Hindlimb muscle (tissue), 1 donor: ENCODE measurements around the gene BFSP2. TPM values are rescaled to one million over a fixed set of nuclear protein-coding genes. Genes with fewer than 3 reads are reported as not detected.

Experiments used
- DNase-seq: peaks from one replicate; pipeline ENCODE4 v3.0.0-alpha.2; 2013
- polyA plus RNA-seq: library from polyadenylated mRNA; unstranded; fragments of 120-200 nt; gene quantifications from one replicate; pipeline ENCODE4 v1.2.1, GENCODE V29; 2013; ENCODE audit not compliant: insufficient read length

The BFSP2 gene
- polyA plus RNA-seq, 1 donor = not detected

GRCh38 chr3:133419151-133419909, 19.5 kb downstream of the BFSP2 start:
- DNase-seq = no peak

- DNase-seq = no peak
Observed at GRCh38 chr3:133424937-133425869, 25.3 kb downstream of the BFSP2 start.

DNA sequence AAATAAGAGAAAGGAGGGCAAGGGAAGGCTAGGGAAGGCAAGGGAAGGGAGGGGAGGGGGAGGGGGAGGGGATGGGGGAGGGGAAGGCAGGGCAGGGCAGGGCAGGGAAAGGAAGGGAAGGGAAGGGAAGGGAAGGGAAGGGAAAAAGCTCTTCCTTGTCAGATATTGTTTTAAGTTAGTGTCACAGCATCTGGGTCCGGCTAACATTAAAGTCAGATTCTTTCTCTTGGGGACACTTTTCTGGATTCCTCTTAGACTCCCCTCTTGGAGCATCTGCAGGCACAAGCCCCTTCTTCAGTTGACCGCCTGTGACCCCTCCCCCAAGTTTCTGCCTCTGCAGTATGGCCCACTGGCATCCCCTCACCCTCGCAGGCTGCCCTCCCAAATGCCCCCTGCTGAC, 26.0 kb downstream of the BFSP2 start:
- no peak for DNase-seq

- DNase-seq = no peak
Observed at GRCh38 chr3:133426721-133427120, 26.9 kb downstream of the BFSP2 start.

GRCh38 chr3:133428552-133428951, 28.7 kb downstream of the BFSP2 start:
- DNase-seq = no peak

GRCh38 chr3:133429063-133429462, 29.2 kb downstream of the BFSP2 start:
- no peak for DNase-seq

- DNase-seq = no peak
Observed at GRCh38 chr3:133439563-133439962, 39.7 kb downstream of the BFSP2 start.

DNA sequence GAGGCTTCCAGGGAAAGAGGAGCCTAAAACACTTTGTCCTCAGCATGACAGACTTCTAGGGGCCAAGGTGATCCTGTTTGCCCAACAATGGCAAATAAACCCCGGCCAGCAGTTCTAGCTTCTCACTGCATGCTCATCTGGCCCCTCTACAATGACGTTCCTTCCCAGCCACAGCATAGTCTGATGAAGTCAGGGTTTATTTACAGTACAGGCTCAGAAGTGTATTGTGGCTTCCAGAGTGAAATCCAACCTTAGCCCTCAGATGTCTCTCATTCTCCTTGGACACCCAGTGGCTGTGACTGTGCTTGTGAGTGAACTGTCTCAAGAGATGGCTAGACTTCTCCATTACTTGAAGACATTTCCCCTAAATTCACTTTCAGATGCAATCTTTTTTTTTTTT, 40.8 kb downstream of the BFSP2 start:
- DNase-seq = no peak

- DNase-seq = no peak
Observed at GRCh38 chr3:133441867-133442270, 42.0 kb downstream of the BFSP2 start.

- DNase-seq = no peak
Observed at GRCh38 chr3:133442518-133442917, 42.7 kb downstream of the BFSP2 start.

DNA sequence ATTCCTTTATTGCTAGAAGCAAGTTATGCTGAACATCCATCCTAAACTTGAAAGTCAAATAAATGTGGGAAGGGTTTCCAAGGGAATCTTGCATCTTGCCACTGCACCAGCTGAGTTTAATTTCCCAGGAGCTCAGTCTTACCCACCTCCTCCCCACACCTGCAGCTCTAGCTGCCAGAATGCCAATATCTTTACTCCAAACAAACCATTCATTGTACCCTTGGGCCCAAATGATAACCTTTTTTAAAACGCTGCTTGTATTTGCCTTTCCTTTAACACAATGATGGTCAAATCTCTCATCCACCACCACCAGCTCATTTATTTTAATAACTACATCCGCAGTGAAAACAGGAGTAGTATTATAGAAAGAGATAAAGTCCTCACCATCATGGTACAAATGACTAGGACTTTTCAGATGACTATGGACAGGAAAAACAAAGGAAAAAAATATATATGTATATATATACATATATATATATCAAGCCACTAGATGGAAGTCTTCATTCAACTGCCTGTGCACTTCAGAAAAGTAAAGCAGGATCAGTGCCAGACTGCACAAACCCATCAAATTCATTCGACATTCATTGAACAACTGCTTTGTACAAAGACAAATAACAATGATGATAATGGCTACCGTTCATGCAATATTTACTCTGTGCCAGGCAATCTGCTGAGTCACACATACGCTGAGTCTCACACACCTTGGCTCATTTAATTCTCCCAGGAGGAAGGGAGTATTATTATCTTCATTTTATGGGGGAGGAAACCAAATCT, 44.0 kb downstream of the BFSP2 start:
- DNase-seq = no peak

- no peak for DNase-seq
Observed at GRCh38 chr3:133444423-133444774, 44.5 kb downstream of the BFSP2 start.

GRCh38 chr3:133445108-133445507, 45.3 kb downstream of the BFSP2 start:
- DNase-seq = no peak

- DNase-seq = no peak
Observed at GRCh38 chr3:133447750-133448477, 48.1 kb downstream of the BFSP2 start.

- DNase-seq = no peak
Observed at GRCh38 chr3:133448478-133449122, 48.7 kb downstream of the BFSP2 start.

DNA sequence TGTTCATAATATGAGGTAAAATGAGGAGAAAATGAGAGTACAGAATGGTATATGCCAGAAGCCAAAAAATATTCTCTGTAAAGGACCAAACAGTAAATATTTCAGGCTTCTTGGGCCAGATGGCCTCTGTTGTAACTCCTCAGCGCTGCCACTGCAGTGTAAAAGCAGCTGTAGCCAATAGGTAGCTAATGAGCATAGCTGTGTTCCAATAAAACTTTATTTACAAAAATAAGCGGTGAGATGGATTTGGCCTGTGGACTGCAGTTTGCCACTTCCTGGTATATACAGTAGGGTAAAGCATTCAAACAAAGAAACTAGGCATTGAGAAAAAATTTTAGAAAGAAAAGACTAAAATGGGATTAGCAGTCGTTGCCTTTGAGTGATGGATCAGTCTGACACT, 51.5 kb downstream of the BFSP2 start:
- no peak for DNase-seq

- no peak for DNase-seq
Observed at GRCh38 chr3:133452641-133453319, 52.9 kb downstream of the BFSP2 start.

DNA sequence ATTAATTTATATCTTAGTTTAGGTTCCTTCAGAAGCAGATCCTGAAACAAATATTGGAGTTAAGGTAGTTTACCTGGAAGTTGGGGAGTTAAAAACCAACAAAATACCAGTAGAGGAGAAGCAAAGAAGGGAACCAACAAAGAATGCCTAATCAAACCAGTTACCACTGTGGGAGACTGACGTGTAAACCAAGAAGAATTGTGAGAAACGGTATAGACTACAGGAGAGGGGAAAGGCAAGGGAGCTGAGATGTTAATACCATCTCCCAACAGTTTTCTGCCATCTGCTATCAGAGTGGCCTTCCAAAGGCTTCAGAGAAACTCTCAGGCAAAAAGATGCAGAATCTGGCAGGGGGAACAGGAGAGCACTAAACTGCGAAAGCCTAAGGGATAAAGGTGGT, 53.5 kb downstream of the BFSP2 start:
- DNase-seq = no peak

DNA sequence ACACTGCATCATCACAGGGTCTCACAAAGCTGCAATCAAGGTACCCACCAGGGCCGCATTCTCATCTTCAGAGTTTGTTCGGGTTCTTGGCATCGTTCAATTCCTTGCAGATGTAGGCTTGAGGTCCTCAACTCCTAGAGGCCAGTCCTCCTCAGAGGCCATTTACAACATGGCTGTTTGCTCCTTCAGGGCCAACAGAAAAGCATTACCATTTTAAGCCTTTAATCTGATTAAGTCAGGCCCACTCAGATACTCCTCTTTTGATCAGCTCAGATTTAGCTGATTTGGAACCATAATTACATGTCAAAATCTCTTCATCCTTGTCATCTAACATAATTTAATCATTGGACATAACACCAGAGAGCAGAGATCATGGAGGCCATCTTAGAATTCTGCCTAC, 55.4 kb downstream of the BFSP2 start:
- no peak for DNase-seq

GRCh38 chr3:133455960-133456359, 56.1 kb downstream of the BFSP2 start:
- DNase-seq = no peak

DNA sequence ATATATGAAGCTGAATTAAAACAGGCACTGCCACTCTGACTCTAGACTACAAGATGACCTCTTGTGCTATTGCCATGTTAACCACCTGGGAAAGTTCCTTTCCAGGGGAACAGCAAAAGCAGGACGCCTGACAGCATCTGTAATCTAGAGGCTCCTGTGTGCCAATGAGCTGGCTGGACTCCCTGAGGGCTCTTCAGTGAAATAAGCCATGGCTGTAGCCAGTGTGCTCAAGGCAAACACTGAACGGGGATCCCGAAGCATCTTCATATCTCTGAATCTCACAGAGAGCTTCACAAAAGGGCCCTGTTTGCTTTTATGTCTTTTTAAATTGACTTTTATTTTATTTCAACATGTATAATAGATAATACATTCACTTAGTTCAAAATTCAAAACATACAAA, 57.2 kb downstream of the BFSP2 start:
- no peak for DNase-seq
